ENCODE results near the gene OPCML.

The OPCML gene

GRCh38 chr11:132770829-132771530, 761.3 kb downstream of the OPCML start:
- no peak for DNase-seq
- Histone ChIP-seq H3K4me3 (ENCODE audit: low read depth, low read length) (no peak overlapping the region), H3K27ac (no peak overlapping the region), H3K27me3 (replicated peaks) (no peaks in the 10 kb centered on the region), H3K36me3 (replicated peaks) (no peaks in the 10 kb centered on the region)
- no peak for TF ChIP-seq CTCF (IDR thresholded peaks at IDR 0.05; ENCODE audit: low read depth, low read length, missing control alignments)
- in situ Hi-C loops (cut with HindIII; ENCODE audit: low pct_ligation_motif_present, low sequenced_read_pairs) = no loop called here

- H3K36me3 ChIP-seq (replicated peaks) = no peaks in the 10 kb centered on the region
- in situ Hi-C loops (cut with HindIII; ENCODE audit: low pct_ligation_motif_present, low sequenced_read_pairs) = no loop called here
- H3K27me3 ChIP-seq (replicated peaks) = no peaks in the 10 kb centered on the region
- no peak overlapping the region for H3K27ac ChIP-seq
- DNase-seq = no peak
- no peak overlapping the region for H3K4me3 ChIP-seq (ENCODE audit: low read depth, low read length)
- no peak for TF ChIP-seq CTCF (IDR thresholded peaks at IDR 0.05; ENCODE audit: low read depth, low read length, missing control alignments)
These were observed 768.8 kb downstream of the OPCML start for GRCh38 chr11:132763503-132763902.

DNA sequence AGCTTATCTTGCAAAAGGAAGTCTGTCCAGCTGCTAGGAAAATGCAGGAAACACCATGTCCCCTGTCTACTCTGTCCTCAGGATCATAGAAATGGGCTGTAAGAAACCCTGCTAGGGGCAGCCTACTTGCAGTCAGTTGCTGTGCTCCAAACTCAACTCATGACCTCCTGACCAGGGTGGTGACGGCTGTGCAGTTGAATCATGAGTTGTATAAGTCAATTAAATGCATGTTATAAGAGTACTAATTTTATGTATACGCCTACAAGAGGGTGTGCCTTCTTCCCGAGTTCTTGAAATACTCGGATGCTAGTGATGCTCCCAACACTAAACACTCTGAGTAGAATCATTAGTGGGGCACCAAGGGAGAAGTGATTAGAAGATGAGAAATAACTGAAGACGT, 776.4 kb downstream of the OPCML start:
- Histone ChIP-seq H3K36me3 (replicated peaks) (no peaks in the 10 kb centered on the region), H3K27ac (no peak overlapping the region), H3K4me3 (ENCODE audit: low read depth, low read length) (no peak overlapping the region), H3K27me3 (replicated peaks) (no peaks in the 10 kb centered on the region)
- TF ChIP-seq CTCF (IDR thresholded peaks at IDR 0.05; ENCODE audit: low read depth, low read length, missing control alignments) = no peak
- in situ Hi-C loops (cut with HindIII; ENCODE audit: low pct_ligation_motif_present, low sequenced_read_pairs) = no loop called here
- DNase-seq = no peak

DNA sequence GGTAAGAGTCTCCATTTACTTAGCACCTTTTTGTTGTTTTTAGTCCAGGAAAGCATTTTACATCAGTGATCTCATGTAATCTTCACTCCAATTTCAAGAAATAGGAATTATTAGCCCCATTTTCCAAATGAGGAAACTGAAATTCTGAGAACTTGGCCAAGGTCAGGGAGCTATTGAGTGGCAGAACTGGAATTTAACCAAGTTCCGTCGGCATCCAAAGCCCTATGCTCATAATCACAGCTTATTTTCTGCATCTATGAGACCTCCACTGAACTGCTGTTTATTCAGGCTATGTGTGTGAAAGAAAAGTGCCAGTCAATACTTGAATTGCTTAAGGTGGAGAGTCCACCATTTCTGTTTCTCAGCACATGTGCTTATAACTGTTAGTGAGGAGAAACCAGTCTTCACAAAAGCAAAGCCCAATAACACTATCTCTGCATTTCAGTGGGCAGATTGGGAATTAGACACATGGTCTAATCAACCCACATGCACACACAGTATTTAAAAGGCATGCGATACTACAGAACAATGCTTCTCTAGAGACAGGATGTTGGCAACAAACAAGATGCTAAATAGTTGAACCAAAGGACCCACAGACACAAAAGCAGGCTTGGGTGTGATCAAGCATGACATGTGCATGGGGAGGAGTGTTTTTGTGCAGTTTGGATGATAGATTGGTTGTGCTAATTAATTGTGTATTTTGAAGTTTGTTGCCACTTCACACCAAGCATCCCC, 780.6 kb downstream of the OPCML start:
- in situ Hi-C loops (cut with HindIII; ENCODE audit: low pct_ligation_motif_present, low sequenced_read_pairs) = no loop called here
- Histone ChIP-seq H3K4me3 (ENCODE audit: low read depth, low read length) (no peak overlapping the region), H3K27ac (no peak overlapping the region), H3K27me3 (replicated peaks) (no peaks in the 10 kb centered on the region), H3K36me3 (replicated peaks) (no peaks in the 10 kb centered on the region)
- no peak for DNase-seq
- no peak for TF ChIP-seq CTCF (IDR thresholded peaks at IDR 0.05; ENCODE audit: low read depth, low read length, missing control alignments)

- no peak for DNase-seq
- TF ChIP-seq CTCF (IDR thresholded peaks at IDR 0.05; ENCODE audit: low read depth, low read length, missing control alignments) = no peak
- in situ Hi-C loops (cut with HindIII; ENCODE audit: low pct_ligation_motif_present, low sequenced_read_pairs) = no loop called here
- no peaks in the 10 kb centered on the region for H3K36me3 ChIP-seq (replicated peaks)
- H3K4me3 ChIP-seq (ENCODE audit: low read depth, low read length) = no peak overlapping the region
- no peak overlapping the region for H3K27ac ChIP-seq
- H3K27me3 ChIP-seq (replicated peaks) = no peaks in the 10 kb centered on the region
These were observed 786.0 kb downstream of the OPCML start for GRCh38 chr11:132746305-132746704.
